Measurements from ENCODE around the gene PDE4B.

PDE4B gene

GRCh38 chr1:66143651-66144050 lies 351.0 kb downstream of the PDE4B start:
- DNase-seq, result no peak

- no peak for DNase-seq
Measured at GRCh38 chr1:66147226-66147835, 354.6 kb downstream of the PDE4B start.

DNA sequence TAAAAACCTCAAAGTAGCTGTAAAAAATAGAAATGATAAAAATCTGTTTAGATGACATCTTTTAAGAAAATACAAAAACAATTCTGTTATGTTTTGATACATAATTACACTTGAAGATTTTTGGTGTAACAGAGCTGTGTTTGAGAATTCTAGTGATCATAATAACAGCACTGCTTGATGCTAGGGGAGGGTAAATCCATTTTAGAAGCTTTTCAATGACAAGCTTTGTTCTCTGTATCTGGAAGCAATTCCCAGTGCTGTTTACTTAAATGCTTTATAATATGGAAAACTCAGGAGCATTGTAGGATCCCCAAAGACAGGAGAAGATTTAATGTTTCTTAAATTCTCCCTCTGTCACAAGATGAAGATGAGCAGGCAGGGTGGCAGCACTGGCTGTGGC lies 359.3 kb downstream of the PDE4B start:
- DNase-seq, result no peak

DNA sequence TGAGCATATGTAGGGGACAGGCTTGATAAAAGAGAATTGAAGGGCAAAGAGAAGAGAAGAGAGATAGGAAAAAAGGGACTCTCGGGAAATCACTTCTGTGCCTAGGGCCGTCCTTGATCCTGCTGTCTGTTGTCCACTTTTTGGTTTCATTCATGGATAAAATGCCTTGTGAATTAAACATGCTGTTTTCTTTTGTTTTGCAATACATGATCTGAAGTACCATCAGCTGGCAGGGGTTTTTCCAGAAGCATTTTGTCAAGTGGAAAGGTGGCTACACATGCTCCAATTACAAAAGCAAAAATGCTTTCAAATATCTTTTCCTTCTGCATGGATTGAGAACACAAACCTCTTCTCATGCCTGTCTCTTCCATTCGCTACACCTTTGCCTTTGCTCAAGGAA lies 361.7 kb downstream of the PDE4B start:
- no peak for DNase-seq

DNA sequence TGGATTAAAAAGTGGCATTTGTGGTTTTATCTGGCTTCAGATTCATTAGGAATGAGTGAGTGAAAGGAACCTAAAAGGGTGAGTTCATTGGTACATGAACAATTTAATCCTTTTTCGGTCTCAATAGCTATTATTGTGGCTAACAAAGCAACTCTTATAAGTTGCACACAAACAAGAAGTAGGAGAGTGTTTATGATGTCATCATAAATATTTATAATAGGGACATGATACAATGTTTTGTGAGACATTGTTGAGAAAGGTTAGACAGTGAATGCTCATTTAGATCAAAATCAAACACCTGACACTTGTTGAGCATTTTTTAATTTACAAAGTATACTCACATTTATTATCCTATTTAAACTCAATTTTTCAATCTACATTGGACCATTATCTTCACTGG lies 363.4 kb downstream of the PDE4B start:
- DNase-seq, result no peak

DNA sequence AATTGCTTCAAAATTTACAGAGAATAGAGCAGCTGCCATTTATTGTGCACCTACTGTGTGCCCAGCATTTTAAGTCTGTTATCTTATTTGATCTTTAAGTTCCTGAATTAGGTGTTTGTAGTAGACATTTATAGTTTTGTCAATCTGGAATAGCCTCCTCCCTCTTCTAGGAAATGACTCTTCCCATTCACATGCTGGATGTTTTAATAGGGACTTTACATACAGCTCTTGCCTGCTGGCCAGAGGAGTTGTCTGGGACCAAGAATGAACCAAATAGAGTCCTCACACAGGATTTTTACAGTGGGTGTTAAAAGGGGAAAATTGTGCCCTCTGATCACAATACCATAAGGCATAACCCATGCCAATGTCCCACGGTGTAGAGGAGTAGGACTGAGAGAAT lies 367.1 kb downstream of the PDE4B start:
- no peak for DNase-seq

GRCh38 chr1:66160719-66161118 lies 368.0 kb downstream of the PDE4B start:
- DNase-seq, result no peak

DNA sequence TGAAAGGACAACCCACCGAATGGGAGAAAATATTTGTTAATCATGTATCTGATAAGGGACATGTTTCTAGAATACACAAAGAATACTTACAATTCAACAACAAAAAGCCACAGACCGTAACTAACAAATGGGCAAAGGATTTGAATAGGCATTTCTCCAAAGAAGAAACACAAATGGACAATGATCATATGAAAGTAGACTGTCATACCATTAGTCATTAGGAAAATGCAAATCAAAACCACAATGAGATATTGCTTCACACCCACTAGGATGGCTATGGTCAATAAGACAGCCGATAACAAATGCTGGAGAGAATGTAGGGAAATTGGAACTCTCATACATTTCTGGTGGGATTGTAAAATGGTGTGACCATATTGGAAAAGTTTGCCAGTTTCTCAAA lies 374.1 kb downstream of the PDE4B start:
- DNase-seq, result no peak

- no peak for DNase-seq
Measured at GRCh38 chr1:66167267-66167666, 374.6 kb downstream of the PDE4B start.

- no peak for DNase-seq
Measured at GRCh38 chr1:66168467-66168887, 375.8 kb downstream of the PDE4B start.

DNA sequence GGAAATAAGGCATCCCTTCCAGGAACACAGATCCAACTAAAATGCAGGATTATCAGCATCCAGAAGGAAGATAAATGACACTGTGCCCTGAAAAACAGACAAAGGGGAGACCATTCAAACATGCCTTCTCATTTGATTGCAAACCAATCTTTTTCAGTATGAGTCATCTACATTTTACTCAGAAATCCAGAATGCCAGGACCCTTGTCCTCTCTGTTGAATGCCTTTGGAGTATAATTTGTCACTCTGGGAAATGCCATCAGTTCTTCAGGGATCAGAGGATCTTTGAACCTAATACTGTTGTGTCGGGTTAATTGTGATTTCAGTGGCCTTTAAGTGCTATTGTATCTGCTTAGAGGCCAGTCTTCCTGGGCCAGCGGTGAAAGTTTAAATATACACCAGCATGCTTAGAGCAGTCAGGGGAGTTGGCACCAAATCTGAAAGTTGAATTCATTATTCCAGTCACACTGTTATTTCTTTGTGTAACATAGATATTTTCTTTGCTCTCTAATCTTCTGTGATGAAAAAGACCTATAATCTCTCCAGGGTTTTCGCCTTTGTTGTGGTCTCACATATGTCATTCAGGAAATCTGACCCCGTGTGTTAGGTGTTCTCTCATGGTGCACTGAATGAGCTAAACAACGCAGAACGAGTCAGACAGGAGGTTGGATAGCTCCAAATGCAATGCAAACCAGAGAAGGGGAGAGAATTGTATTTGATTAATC lies 376.4 kb downstream of the PDE4B start:
- no peak for DNase-seq

DNA sequence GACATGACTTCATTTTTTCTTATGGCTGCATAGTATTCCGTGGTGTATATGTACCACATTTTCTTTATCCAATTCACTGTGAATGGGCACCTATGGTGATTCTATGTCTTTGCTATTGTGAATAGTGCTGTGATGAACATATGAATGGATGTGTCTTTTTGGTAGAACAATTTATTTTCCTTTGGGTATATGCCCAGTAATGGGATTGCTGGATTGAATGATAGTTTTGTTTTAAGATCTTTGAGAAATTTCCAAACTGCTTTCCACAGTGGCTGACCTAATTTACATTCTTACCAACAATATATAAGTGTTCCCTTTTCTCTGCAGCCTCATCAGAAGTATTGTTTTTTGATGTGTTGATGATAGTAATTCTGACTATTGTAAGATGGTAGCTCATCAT lies 379.6 kb downstream of the PDE4B start:
- DNase-seq, result no peak

DNA sequence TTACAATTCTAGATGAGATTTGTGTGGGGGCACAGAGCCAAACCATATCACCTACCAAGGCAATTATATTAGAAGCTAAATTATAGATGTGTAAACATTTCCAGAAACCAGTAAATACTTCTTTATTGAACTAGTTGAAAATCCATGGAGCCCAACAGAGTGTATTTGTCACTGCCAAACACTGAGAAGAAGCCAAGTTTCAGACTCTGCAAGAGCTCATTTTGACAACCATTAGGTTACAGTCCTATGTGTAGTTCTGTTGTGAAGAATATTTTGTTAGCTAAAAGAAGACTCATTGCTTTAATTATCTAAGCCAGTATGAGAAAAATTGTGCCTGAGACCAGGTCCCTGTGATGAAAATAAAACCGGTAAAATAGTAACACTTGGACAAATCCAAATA lies 382.4 kb downstream of the PDE4B start:
- no peak for DNase-seq

GRCh38 chr1:66175581-66175980 lies 382.9 kb downstream of the PDE4B start:
- DNase-seq, result no peak

DNA sequence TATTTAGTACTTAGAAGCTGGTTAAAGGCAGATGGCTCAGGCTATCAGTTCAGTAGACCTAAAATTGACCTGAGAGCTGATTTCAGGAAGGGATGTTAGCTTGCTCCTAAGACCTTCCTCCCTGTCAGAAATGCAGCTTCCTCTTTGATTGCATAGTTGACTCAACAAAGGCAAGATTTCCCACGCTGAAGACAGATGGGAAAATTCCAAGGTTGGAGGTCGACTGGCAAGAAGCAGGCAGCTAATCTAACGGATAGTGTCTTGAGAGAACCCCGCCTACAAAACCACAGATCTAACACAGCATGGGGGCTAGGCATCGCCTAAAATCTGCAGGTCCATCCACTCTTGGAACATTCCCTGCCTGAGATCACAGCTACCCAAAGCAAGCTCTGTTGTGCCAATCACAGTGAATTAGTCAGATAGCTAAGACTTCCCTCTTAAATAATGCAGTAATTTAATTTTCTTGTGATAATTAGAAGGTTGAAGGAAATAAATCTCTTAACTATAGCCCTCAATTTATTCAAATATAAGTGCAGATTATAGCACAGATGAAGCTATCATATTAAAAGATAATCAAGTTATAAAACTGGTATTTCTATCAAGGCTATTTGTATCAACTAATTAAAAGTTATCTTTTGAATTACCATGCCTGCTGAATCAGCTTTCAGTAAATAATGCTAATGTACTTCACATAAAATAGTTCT lies 383.5 kb downstream of the PDE4B start:
- DNase-seq, result no peak

GRCh38 chr1:66176832-66177231 lies 384.1 kb downstream of the PDE4B start:
- no peak for DNase-seq

DNA sequence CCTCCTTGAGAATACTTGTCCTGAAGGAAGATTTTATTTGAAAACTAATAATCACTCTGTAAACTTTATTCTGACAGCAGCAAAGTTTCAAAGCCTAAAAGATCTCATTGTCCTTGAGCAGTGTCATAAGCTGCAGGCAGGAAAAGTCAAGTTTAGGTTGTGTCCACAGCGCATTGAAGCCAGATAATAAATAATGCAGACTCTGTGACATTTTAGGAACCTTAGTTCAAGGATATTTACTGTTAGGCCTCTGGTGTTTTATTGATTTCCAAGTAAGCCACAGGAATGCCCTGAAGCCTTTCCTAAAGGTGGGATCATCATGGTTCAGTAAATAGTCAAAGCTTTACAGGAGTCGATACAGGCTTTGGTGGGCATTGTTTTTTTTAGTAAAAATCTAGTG lies 384.8 kb downstream of the PDE4B start:
- DNase-seq, result no peak

DNA sequence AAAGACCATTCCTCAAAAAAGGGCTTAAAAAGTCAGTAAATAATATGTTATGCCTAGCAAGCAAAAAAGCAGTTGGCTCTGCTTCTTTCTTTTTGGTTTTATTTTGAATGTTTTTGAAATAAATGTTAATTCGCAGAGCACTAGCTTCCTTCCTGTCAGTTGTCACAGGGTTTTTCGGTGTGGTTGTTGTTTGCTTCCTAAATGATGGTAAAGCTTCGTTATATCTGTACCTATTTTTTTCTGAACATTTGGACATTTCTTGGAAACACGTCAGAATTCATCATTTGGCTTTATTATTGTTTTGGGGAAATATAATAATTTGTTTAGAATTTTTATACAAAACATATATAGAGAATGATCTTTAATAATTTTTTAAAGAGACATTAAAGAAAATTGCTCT lies 389.3 kb downstream of the PDE4B start:
- DNase-seq, result no peak

DNA sequence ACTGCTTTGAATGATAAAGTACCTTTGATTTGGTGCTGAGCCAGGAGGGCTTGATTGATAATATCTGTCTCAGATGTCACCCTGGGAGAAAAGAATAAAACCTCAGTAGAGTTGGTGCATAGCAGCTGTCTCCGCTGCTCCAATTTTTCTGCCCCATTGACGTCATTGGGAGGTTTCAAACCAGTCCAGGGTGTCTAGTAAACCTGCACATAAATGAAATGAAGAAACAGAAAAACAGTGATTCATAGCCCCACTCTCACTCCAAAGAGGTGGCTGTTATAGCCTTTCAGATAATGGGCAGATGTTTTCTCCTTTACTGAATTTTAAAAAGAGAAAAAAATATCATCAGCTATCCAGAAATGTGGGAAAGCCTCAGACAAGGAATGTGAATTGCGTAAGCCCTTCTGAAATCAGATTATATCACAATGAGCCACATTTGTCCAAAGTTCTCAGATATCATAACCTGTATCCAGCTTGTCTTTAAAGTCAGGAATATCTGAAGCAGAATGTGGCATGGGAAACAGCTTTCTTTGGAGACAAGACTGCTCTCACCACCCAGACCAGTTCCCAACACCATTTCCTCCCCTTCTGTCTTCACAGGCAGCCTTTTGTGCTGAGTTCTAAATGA lies 390.0 kb downstream of the PDE4B start:
- DNase-seq, result peak; percentile 16

- DNase-seq, result no peak
Measured at GRCh38 chr1:66183400-66183799, 390.7 kb downstream of the PDE4B start.

GRCh38 chr1:66197120-66197519 lies 404.4 kb downstream of the PDE4B start:
- no peak for DNase-seq

GRCh38 chr1:66197785-66198184 lies 405.1 kb downstream of the PDE4B start:
- no peak for DNase-seq

- DNase-seq, result no peak
Measured at GRCh38 chr1:66206563-66207144, 414.0 kb downstream of the PDE4B start.
